Cerebellar nuclear complex (tissue), 1 donor: Measurements from ENCODE around the gene HERC3.
A peak's percentile ranks its signal among the peaks of the same experiment; 100 is the strongest.

Experiments
- DNase-seq, 2 experiments: peaks; one replicate each; lab custom pipeline; 2025; lab: John Stamatoyannopoulos, UW

The HERC3 gene

DNA sequence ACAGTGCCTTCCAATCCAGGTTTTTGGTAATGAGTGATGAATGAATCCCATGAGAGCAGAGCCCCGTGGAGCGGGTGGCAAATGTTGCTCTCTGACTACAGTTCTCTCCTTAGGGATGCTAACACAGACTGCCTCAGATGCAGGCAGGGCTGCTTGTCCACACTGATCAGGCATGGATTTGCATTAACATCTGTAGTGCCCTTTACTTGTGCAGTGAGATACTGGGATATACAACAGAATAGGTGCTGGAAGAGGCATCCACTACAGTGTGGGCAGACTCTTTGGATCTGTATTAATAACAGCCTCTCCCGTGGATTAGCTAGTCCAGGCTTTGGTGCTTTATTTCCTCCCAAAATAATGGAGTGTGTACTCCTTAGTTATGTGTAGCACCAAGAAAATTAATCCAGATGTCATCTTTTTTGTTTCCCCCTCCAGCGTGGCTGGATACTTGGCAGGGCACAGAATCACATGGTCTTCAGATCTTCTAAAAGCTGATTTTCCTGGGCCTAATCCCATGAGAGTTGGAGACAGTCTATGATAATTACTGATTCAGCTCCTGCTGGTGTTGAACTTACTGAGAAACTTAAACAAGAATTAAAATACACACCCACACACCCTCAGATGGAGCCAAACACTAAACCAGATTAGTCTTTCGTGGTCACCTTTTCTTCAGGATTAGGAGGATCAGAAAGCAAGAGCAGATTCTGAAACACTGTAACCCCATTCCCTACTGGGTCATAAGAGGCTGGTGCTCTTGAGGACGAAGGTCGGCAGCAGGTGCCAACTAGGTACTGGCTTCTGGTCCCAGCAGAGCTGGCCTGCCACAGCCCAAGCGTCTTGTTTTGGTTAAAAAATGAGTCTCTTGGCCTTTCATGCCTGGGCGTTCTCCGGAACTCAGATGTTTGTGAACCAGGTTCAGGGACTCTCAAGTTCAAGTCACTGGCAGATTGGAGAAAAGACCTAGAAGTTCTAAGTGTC lies 128.5 kb downstream of the HERC3 start:
- no peak for DNase-seq

DNA sequence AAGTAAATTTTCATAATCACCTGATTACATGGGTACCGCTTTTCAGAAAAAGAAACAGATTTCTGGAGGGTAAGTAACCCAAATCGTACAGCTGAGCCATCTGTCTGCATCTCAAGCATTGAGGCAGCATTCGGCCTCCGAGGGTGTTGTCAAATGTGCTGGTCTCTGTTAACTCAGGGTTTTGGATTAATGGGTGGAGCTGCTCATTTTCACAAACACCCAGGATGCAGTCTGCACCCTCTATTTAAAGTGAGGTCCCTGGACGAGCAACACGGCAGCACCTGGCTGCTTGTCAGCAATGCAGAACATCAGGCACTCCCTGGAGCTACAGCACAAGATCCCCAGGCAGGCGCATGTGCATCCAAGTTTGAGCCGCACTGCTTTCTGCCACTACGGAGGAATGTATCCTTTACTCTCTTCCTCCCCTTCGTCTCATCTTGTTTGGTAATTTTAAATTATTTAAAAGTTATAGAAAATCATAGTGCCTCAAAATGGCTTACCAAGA lies 130.0 kb downstream of the HERC3 start:
- DNase-seq: no peak

DNA sequence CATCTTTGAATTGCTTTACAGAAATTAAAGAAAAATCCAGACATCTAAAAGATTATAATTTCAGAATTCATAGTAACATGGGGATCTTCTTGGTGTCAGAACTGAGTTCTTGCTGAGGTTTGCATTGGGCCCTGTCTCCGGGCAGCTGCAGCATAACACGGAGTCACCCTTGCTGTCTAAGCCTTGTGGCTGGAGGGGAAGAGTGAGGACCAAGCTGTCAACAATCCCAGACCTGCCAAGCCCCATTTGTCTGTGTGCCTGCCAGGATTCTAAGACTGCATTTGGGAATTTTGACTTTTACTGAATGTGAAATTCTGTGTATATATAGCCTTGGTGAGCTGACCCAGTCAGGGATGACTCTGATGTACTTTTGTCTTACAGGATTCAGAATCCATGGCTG lies 130.5 kb downstream of the HERC3 start:
- DNase-seq: no peak

DNA sequence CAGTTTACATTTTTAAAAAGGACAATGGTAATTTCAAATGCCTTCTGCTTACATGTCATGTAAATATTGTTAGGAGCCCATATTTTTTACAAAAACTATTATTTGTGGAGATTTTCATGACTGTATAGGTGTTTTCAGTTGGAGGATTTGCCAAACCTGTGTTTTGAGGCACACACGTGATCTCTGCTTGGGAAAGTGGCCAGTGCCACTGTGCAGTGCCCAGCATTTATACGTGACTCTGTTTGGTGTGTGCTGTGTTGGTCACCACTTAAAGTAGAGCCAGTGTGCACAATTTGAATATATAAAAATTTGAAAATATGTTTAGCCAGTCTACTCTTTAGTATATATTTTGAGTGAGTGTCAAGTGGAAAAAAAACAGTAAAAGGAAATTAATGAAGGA lies 132.1 kb downstream of the HERC3 start:
- no peak for DNase-seq

DNA sequence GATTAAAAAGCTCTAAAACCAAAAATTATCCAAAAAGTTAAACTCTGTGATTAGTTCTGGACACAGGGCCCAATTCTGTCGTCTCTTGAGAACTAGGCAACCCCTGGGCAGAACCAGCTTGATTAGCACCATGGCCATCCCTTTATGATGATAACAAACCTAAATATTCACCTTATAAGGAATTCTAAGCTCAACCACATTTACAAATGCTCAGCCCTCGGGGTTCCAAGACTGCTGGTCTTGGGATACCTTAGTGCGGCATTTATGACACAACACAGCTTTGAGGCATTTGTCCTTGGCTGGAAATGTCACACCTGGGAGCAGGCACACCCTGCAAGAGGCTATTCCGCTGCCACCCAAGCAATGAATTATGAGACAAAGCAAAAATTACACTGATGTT lies 132.9 kb downstream of the HERC3 start:
- DNase-seq: no peak

DNA sequence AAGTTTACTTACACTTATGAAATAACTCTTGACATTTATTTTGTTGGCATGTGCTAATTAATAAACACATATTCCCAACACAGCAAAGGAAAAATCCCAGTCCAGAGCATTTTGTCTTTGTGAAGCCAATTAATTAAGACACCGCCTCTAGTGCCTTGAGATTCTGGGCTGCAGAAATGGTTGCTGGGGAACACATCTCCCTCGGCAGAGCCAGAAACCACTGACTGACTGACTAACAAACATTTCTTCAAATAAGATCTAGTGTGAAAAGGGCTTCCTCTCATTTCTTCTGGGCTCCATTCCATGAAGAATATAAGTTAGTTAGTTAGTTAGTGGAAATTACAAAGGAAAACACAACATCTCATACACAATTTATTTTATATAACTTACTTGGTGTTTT lies 133.7 kb downstream of the HERC3 start:
- DNase-seq: no peak

DNA sequence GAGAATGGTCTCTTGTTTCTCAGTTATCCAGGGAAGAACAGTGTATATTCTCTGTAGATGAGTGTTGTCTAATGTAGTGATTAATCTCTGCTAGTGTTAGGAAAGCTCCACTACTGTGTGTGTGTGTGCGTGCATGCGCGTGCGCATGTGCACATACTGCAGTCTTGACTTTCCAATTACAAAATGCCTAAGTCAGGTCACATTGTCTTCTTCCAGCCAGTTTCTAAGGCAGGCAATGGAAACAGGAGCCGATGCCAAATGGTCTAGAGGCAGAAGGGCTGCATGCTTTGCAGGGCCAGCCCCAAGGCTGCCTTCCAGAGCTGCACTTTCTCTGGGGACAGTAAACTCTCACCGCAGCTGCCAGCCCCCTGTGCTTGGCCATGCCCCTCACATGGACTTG lies 135.9 kb downstream of the HERC3 start:
- no peak for DNase-seq

DNA sequence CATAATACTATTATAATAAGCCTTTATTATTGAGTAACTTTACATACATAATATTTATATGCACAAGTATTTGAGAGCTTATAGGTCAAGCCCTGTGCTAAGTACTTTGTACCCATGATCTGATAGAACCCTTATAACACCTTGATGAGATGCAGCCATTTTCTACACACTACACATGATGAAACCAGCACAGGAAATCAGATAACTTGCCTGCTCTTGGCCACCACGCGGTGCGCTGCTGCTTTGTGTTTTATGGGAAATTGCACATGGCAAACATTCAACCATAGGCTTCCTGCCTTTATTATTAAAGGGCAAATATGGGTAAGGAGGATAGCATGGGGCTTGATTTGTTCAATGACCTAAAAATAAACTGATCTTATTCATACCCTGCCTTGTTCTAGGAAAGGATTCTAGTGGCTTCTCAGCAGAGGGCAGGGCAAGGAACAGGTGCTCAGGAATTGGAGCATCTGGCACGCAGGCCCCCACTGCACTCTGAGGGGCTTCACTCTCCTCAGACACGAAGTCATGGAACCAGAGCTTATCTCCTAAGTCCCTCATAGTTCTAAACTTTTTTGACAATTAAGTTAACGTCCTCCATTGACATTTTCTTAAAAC lies 137.0 kb downstream of the HERC3 start:
- peak in 1 of 2 experiments; percentile 12 for DNase-seq

DNA sequence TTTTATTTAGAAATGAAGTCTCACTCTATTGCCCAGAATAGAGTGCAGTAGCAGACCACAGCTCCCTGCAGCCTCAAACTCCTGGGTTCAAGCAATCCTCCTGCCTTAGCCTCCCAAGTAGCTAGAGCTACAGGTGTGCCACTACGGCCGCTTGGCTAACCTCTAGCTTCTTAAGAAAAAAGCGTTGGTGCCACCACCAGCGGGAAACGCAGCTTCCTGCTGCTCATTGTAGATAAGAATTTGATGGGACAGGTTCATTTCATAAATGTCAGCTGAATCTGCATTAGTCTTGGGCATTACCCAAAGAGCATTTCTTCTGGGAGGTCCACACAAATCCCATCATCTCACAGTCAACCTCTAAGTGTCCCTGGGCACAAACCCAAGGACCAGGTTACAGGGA lies 138.5 kb downstream of the HERC3 start:
- no peak for DNase-seq

DNA sequence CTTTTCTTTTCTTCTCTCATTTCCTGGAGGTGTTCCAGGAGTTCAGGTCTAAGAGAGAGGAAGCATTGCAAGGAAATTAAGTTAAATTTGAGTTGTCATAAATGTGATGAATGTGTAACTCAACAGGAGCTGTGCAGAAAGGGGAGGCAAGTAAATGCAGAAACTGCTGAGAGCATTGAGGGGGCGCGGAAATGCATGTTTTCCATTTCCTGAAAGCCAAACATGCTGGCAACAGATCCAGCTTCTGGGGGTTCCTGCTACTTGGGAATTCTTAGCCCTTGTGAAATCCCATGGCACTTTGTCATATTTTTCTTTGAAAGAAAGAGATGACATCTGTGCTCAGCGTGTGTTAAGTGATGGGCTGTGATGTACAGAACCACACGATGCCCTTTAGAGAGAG lies 139.1 kb downstream of the HERC3 start:
- DNase-seq: no peak

DNA sequence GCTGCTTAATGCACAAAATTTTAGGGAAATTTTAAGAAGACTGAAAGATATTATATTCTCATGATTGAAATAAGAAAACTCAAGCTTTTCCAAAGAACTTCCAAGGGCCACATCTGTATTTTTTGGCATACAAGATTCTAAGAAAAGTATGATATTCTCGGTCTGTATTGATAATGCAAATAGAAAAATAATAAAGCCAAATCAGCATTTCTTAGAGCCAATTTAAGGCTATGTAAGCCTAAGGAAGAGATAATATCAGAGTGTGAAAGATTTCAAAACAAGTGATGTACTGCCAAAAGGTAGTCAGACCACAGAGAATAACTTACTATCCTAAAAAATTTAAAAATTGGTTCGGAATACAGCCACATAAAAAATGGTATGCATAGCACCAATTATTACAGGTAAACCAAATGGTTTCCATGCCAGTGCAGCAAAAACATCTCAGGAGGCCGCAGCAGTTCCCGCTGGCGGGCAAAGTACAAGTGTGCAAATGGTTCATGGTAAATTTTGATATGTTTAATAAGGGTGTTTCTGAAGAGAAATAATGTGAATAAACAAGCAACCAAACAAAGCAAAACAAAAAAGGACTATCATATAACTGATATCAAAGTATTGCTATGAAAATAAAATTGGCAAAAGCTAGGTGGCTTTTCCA lies 140.6 kb downstream of the HERC3 start:
- DNase-seq: no peak

DNA sequence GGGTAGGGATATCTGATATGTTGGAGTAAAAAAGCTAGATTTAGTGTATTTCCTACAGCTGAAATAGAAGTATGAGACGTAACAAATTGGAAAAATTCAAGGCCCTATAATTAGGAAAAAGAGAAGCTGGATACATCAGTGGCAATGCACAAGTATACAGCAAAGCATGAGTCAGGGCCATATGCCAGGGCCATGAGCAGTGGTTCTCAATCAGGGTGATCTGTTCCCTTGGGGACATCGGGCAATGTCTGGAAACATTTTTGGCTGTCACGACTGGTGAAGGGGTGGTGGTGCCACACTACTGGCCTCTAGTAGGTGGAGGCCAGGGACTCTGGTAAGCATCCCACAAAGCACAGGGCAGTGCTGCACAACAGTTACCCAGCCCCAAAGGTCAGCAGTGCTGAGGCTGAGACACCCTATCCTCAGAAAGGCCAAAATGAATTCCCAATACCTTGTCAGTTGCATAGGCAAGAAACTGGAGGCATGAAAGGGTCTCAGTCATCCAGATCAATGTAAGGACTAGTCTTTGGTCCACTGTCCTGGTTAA lies 142.2 kb downstream of the HERC3 start:
- no peak for DNase-seq

DNA sequence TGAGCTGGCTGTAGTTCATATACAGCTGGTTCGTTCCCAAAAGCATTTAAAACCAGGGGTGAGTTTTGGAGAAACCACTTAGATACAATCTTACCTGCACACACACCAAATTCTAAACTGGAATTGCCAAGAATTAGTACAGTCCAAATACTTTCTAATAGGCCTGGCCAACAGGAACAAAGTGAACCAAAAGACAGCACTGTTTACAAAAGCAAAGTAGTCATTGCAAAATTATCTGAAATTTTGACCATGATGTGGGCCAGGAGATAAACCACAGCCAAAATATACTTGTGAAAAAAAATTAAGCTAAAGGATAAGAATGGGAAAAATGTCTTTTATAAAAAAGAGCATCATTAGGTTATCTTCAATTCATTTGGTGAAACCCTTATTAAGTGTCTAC lies 143.3 kb downstream of the HERC3 start:
- no peak for DNase-seq

DNA sequence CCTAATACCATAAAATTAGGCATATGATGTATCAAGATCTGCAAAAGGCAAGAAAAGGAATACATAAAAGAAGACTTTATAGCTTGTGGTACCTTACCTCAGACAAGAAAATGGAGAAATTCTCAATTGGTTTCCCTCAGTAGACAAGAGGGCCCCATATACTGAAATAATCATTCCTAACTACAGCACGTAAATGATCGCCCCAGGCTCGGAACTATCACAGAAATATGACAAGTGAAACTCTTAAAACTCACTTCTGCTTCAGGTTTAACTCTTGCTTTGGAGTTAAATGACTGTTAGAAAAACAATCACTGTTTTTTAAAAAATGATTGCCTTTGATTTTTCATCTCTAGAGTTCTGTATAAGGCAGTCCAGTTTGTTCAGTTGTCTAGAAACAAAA lies 144.0 kb downstream of the HERC3 start:
- DNase-seq: no peak

DNA sequence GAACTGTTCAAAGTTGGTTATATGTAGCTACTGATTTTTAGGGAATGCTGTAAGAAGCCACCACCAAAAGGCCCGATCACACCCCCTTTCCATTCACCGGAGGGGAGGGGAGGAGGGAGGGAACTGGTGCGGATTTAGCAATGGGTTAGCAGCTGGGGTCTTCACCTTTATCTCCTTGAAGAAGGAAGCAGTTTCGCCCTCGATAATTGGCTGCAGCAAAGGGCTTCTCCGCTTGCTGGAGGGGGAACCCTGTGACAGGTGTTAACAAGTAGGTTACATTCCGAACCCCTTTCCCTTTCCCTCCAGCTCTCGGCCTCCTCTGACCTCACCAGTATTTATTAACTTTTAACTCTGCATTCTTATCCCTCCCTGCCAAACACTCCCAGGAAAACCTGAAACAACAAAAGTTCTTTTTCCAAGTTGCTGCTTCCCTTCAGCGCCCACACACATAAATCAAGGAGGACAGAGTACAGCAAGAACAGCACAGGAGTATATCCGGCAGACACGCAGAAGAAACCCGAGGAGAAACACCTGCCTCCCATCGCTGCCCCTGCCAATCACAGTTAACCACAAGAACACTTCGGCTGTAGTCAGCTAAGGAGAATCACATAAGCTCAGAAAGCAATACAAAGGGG lies 145.1 kb downstream of the HERC3 start:
- DNase-seq: no peak

DNA sequence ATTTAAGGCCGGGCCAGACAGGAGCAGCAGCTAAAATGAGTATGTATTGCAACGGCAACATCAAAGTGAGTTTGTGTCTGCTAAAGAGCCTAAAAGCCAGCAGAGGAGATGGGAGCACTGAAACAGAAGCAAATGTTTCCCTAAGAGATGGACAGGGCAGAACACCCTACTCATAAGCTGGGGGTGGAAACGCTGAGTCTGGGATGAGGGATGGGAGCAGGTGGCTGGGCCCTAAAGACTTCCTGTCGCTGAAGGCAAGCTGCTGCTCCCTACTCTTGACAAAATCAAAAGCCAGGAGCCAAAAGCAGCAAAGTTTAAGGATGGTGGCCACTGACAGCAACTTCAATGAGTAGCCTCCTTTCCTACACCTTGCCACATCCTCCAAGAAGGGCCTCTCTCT lies 145.9 kb downstream of the HERC3 start:
- no peak for DNase-seq

DNA sequence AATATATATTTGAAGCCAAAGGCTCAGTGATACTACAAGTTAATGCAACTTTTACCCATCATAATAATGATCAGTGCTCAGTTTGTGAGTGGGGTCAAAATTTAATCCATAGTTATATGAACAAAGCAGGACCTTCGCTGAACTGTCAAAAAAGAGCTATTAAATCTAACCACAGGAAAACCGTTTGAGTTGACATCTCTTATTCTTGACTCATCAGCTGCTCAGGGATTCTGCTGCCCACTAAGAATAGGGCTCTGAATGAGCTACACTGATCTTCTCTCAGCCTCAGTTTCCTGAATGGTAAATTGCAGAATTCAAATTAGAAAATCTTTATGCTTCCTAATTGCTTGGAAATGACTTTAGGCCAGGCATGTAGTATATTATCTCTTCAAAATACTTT lies 150.3 kb downstream of the HERC3 start:
- DNase-seq: no peak

DNA sequence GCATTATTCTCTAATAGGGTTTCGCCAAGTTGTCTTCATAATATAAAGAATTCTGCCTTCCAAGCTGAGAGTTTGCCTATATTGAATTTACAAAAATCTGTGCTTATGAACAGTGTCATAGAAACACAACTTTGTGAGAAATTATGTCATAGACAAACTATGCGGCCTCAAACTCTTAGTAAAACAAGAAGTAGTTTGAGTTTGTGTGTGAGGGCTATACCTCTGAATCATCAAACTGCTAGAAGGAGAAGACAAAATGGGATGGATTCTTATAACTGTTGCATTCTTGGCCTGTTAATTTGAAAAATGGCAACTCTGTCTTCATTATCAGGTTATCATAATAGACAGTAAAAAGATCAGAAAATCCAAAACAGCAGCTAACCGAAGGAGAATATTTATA lies 151.4 kb downstream of the HERC3 start:
- no peak for DNase-seq

DNA sequence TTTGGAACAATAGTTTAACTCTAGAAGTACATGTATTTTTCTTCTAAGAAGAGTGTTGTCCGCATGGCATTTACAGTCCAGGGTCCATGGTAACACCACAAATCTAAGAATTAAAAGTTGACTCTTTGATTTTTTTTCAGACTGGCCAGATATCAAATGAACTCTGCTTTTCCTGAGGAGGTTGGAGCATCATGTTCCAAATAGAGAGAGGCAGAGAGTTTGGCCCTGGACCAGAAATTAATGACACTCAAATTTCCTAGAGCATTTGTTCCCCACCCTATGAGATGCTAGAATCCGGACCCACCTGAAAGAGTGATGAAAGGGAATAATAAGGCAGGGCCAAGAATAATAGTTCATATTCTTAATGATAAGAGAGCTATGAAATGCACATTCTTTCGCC lies 152.3 kb downstream of the HERC3 start:
- DNase-seq: no peak

DNA sequence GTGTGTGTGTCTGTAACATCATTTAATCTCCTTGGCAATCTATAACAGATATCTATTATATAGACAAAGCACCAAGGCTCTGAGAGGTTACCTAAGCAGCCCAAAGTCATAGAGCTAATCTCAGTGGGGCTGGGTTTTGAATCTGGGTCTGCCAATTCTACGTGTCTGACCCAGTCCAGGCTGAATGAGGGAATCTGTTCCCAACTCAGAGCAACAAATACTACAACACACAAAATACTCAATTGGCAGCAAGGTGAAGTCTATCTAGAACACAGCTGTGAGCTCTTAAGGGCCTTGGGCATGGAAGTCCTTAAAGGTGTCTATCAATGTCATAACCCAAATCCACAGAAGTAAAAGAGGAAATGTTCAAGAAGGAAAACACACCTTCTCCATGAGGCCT lies 152.9 kb downstream of the HERC3 start:
- DNase-seq: no peak

DNA sequence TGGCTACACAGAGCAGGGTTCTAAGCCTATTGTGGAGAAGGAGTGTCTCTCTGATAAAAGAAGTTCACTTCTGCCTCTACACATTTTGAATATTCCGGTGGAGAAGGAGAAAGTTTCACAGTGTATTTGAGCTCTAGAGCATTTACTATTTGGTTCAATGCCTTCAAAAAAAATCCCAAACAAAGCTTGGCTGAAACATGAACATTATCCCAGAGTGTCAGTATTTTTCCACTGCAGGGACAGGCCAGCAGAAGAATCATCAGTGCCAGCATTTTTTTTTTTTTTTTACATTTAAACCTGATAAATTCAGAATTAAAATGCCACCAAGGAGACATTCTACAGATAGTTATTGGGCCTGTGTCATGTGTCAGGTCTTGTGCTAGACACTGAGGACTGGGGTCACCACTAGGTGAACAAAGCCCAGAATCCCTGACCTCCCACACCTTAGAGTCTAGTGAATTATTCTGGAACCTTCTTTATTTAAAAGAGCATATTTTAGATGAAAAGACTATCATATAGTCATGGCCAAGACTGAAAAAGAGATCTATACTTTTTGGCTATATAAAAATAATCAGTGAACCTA lies 153.4 kb downstream of the HERC3 start:
- peak; percentile 2 to 39 for DNase-seq

DNA sequence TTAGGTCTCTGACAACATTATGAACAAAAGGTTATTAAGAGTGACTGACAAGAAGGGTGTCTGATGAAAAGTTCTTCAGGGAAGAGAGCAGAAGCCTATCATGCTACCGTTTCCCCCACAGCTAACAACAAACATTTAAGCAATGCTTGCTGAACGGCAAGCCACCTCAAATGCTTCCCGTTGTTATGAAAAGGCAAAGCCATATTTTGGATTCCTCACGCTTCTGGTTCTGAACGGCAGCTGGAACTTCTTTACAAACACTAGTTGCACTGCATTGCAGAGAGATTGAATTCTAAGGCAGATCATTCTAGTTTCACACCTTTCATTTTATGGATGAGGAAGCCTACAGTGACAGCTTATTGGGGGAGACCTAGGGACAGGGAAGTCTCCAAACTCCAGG lies 153.9 kb downstream of the HERC3 start:
- no peak for DNase-seq
